Activated naive CD4-positive, alpha-beta T cell treated with anti-CD3 and anti-CD28 coated beads, Interleukin-2, amount 10 ng/mL, durations not matched to agents 7 days and 5 days (primary cell): ENCODE measurements around the gene ADAMTS14.

Experiments used
- CTCF ChIA-PET: fragments of 350-600 bp; sonication (Branson Sonifier 250); formaldehyde crosslinking; loops from one replicate; lab custom pipeline; 2021; ENCODE audit warnings: antibody characterized with exemption; lab: Charles Lee
- DNase-seq: peaks from one replicate; pipeline ENCODE4 v3.0.0-alpha.2; 2020
- H3K27ac Mint-ChIP-seq: one replicate; pipeline ENCODE4 v1.8.0; 2021; ENCODE audit warnings: mild to moderate bottlenecking, moderate library complexity, mixed read lengths
- H3K27me3 Mint-ChIP-seq: one replicate; pipeline ENCODE4 v1.8.0; 2021; ENCODE audit warnings: mild to moderate bottlenecking, mixed read lengths
- H3K36me3 Mint-ChIP-seq: one replicate; pipeline ENCODE4 v1.8.0; 2021; ENCODE audit warnings: mixed read lengths
- H3K4me1 Mint-ChIP-seq: one replicate; pipeline ENCODE4 v1.8.0; 2021; ENCODE audit warnings: mixed read lengths
- H3K4me3 Mint-ChIP-seq: one replicate; pipeline ENCODE4 v1.8.0; 2021; ENCODE audit warnings: mild to moderate bottlenecking, moderate library complexity, mixed read lengths
- H3K9me3 Mint-ChIP-seq: one replicate; pipeline ENCODE4 v1.8.0; 2021; ENCODE audit warnings: mixed read lengths

Gene ADAMTS14

DNA sequence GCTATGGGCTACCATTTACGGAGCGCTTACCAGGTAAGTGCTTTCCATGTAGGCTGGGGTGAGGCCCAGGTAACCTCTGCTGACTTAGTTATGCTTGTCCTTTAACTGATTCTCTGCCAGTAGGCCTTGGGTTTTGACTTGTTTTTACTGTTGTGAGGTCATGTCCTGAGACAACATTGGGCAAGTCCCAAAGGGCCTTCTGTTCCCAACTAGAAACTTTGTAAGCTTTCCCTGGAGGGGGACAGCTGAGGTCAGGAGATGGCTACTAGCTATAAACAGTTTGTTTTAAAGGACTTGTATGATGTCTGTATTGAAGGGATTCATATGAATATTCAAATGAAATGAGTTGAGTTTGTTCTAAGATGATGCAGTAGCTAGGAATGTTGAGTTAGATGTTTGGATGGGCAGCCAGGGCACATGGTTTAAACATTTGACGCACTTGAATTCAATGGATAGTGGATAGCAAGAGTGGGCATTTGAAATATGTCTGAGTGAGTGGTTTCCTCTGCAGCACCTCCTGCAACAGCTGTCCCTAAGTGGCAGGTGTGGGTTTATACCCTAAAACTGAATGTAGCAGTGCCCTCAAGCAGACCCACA, 133.4 kb downstream of the ADAMTS14 start:
- CTCF ChIA-PET = no interaction called here
- no peaks in the 10 kb centered on the region for H3K9me3 Mint-ChIP-seq
- DNase-seq = no peak
- H3K27ac Mint-ChIP-seq = no peak overlapping the region
- no peaks in the 10 kb centered on the region for H3K4me1 Mint-ChIP-seq
- H3K36me3 Mint-ChIP-seq = no peaks in the 10 kb centered on the region
- H3K27me3 Mint-ChIP-seq = peaks cover 7% of the 10 kb centered on the region
- H3K4me3 Mint-ChIP-seq = no peak overlapping the region

DNA sequence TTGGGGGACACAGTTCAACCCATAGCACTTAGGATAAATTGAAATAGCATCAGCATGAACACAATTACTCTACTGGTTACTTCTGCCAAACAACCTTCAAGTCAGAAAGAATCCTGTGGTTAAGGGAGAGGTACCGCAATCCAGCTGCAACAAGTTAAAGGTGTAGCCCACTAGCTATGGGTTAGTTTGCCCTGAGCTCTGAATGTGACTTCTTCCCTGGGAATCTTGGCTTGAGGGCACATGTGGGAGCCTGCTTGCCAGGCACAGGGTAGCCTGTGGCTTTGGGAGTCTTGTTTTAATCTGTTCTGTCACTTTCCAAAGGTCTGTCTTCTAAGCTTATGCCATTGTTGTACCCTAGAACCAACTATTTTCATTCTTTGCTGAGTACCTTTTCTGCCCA, 134.5 kb downstream of the ADAMTS14 start:
- H3K36me3 Mint-ChIP-seq = no peaks in the 10 kb centered on the region
- CTCF ChIA-PET = no interaction called here
- no peaks in the 10 kb centered on the region for H3K4me1 Mint-ChIP-seq
- H3K27me3 Mint-ChIP-seq = peaks cover 7% of the 10 kb centered on the region
- H3K27ac Mint-ChIP-seq = no peak overlapping the region
- no peak for DNase-seq
- H3K9me3 Mint-ChIP-seq = no peaks in the 10 kb centered on the region
- H3K4me3 Mint-ChIP-seq = no peak overlapping the region

DNA sequence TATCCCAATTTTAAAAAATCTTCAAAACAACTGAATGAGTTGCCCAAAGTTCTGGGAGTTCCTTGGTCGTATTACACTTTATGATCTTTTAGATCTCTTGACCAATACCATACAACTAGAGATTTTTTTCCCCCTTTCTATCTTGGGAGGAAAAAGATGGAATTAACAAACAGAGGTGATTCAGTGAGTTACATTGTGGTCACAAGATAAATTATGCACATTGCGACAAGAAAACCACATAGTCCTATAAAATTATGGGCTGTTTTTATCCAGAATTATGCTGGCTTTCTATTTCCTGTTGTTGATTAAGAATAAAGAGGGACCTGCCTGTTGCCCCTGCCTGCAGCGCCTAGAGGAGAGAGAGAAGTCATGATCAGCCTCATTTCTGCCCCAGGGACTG, 135.2 kb downstream of the ADAMTS14 start:
- Mint-ChIP-seq H3K36me3 (no peaks in the 10 kb centered on the region), H3K9me3 (no peaks in the 10 kb centered on the region), H3K4me1 (no peaks in the 10 kb centered on the region), H3K27me3 (peaks cover 13% of the 10 kb centered on the region), H3K4me3 (no peak overlapping the region), H3K27ac (no peak overlapping the region)
- CTCF ChIA-PET = no interaction called here
- no peak for DNase-seq

DNA sequence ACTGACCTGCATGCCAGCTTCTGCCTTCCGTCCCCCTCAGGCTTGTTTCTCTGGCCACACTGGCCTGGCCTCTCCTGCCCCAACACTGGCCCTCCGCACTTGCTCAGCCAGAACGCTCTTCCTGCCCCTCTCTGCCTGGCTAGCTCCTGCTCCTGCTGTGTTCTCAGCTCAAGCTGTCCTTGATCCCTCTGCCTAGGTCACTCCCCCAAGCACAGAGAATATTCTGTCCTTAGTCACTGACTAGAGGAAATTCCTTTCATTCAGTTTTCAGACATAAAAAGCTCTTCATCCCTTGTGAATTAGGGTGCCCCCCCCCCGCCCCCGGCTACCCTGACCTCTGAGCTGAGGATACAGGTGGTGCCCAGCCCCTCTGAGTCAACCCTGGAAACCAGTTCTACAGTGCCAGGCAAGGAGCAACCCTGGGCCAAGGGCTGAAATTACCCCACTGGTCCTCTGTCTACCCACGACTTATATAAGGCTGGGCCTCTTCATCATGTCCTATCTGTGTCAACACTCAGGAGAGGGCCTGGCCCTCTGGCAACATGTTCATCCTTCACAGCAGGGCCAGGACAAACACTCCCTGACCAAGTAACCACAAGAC, 136.8 kb downstream of the ADAMTS14 start:
- CTCF ChIA-PET = no interaction called here
- Mint-ChIP-seq H3K27me3 (peaks cover 13% of the 10 kb centered on the region), H3K9me3 (no peaks in the 10 kb centered on the region), H3K4me1 (peaks cover 1% of the 10 kb centered on the region), H3K27ac (no peak overlapping the region), H3K36me3 (no peaks in the 10 kb centered on the region), H3K4me3 (no peak overlapping the region)
- DNase-seq = no peak

DNA sequence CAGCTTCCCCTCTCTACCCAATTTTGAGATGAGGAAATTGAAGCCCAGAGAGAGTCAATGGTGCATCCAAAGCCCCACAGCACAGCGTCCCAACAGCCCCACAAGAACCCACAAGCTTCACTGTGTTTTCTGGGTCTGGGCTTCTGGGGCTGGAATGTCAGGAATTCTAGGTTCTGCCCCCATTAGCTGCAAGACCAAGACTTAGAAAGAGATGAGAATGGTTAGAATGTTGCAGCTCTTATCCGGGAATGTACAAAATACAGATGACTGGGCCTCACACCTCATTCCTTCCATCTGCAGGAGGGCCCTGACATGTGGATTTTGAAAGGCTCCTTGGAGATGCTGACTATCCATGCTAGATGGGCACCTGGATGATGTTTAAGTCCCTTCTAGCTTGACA, 137.4 kb downstream of the ADAMTS14 start:
- no peak overlapping the region for H3K4me3 Mint-ChIP-seq
- DNase-seq = no peak
- H3K9me3 Mint-ChIP-seq = no peaks in the 10 kb centered on the region
- peaks cover 4% of the 10 kb centered on the region for H3K4me1 Mint-ChIP-seq
- H3K27ac Mint-ChIP-seq = no peak overlapping the region
- H3K27me3 Mint-ChIP-seq = peaks cover 13% of the 10 kb centered on the region
- no peaks in the 10 kb centered on the region for H3K36me3 Mint-ChIP-seq
- CTCF ChIA-PET = no interaction called here

DNA sequence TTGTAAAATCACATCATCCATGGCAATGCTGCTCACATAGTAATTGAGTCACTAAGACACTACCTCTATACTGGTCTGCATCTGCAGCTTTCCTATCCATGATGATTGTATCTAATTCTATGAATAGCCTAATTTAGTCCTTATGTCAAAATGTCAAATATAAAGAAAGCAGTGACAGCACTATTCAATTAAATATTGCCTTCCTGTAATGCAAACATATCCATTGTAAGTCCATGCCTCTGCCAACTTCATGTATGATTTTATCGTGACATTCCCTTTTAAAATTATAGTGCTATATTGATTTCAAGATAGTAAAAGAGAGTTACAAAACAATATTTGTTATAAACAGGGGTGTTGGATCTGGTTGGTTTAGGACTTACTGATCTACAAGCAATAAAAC, 138.7 kb downstream of the ADAMTS14 start:
- Mint-ChIP-seq H3K4me3 (no peak overlapping the region), H3K4me1 (peaks cover 10% of the 10 kb centered on the region), H3K27ac (no peak overlapping the region), H3K27me3 (peaks cover 10% of the 10 kb centered on the region), H3K9me3 (no peaks in the 10 kb centered on the region), H3K36me3 (no peaks in the 10 kb centered on the region)
- CTCF ChIA-PET = no interaction called here
- no peak for DNase-seq

DNA sequence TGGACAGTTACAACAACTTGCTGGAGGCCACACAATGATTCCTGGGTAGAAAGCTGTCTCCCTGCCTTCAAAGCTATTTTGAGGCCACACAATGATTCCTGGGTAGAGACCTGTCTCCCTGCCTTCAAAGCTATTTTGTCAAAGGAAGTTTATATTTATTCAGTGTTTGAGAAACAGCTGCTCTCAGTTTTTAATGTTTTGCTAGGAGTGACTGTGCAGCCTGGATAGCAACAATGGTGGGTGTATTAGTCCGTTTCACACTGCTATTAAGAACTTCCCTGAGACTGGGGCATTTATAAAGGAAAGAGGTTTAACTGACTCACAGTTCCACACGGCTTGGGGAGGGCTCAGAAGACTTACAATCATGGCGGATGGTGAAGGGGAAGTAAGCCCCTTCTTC, 139.6 kb downstream of the ADAMTS14 start:
- no peak overlapping the region for H3K27ac Mint-ChIP-seq
- H3K9me3 Mint-ChIP-seq = no peaks in the 10 kb centered on the region
- peaks cover 10% of the 10 kb centered on the region for H3K27me3 Mint-ChIP-seq

More for the DNA sequence above, 139.6 kb downstream of the ADAMTS14 start:
- CTCF ChIA-PET = no interaction called here
- Mint-ChIP-seq H3K36me3 (no peaks in the 10 kb centered on the region), H3K4me1 (peaks cover 16% of the 10 kb centered on the region), H3K4me3 (no peak overlapping the region)
- DNase-seq = no peak
